C4-2B (cell line): ENCODE data around the gene SLC36A1.

Experiments
- CTCF ChIP-seq: fragments of 450-650 bp; conservative IDR thresholded peaks from 2 replicates; pipeline ENCODE4 v1.5.1; 2017; ENCODE audit warnings: mild to moderate bottlenecking
- ZFX ChIP-seq: fragments of 450-650 bp; IDR thresholded peaks from 2 replicates; pipeline ENCODE4 v1.6.1; 2017

GRCh38 chr5:151498395-151499155 lies 51.2 kb downstream of the SLC36A1 start:
- TF ChIP-seq CTCF (no peak), ZFX (no peak)
